ENCODE measurements around the gene NAA15. TPM values are rescaled to one million over a fixed set of nuclear protein-coding genes. Genes with fewer than 3 reads are reported as not detected.

NAA15 gene
- polyA plus RNA-seq, 1 of the 3 experiments (the other 2 are of a cell fraction), result 7.1 TPM

DNA sequence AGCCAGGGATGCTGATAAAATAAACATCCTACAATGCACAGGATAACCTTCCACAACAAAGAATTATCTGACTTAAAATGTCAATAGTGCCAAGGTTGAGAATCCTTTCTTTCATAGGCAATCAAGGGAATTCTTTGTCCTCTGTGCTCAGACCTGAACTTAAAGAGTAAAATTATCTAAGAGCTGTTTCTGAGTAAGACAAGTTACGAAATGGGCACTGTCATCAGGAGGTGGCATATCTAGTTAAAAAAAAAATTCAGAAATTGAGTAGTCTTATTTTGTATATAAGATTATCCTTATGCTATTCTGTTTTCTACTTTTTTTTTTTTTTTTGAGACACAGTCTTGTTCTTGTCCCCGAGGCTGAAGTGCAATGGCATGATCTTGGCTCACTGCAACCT is 149.3 kb downstream of the NAA15 start:
- no peak overlapping the region for H2AFZ ChIP-seq (ENCODE audit: low read depth)
- peaks cover 16% of the 10 kb centered on the region for H3F3A ChIP-seq (replicated peaks; ENCODE audit: insufficient read depth)
- POLR2A ChIA-PET, result no interaction called here
- TF ChIP-seq TCF12 (IDR thresholded peaks at IDR 0.05) (no peak), SMC3 (IDR thresholded peaks at IDR 0.05; ENCODE audit: low read depth, low read length) (no peak), RCOR1 (IDR thresholded peaks at IDR 0.05; ENCODE audit: low read length) (no peak), CTCF (IDR thresholded peaks at IDR 0.05) (no peak), TEAD4 (IDR thresholded peaks at IDR 0.05; ENCODE audit: borderline replicate concordance, insufficient read depth) (no peak), RFX5 (IDR thresholded peaks at IDR 0.05; ENCODE audit: low read length) (no peak), JUND (IDR thresholded peaks at IDR 0.05) (no peak), GATA2 (CRISPR knock-in tag; IDR thresholded peaks at IDR 0.05) (no peak)
- 0 out of 2 replicates have a peak, but pooled peaks cover 1% of the 10 kb centered on the region for H4K20me1 ChIP-seq (ENCODE audit: insufficient read depth)
- no peaks in the 10 kb centered on the region for H3K9me3 ChIP-seq
- H3K36me3 ChIP-seq (replicated peaks in 1 of 2; ENCODE audit: control insufficient read depth in 1 of 2, insufficient read depth in 2 of 2, low read length in 1 of 2), result peaks cover 0 to 12% of the 10 kb centered on the region in 2 experiments
- H3K27me3 ChIP-seq (ENCODE audit: insufficient read depth), result no peaks in the 10 kb centered on the region
- no peak overlapping the region for H3K4me3 ChIP-seq (ENCODE audit: low read depth in 2 of 2, low read length in 1 of 2)
- peaks cover 4 to 9% of the 10 kb centered on the region in 2 experiments; a peak in 3 of 4 replicates for H3K4me1 ChIP-seq (ENCODE audit: control insufficient read depth in 1 of 2, insufficient read depth in 2 of 2, low read depth in 1 of 2, low read length in 1 of 2)
- H3K9me2 ChIP-seq, result no peaks in the 10 kb centered on the region
- WGBS (ENCODE audit: low lambda C conversion rate), result 95% methylated on average over 2 of the region's 2 CpGs
- no peak overlapping the region for H3K9ac ChIP-seq
- H3K79me2 ChIP-seq (ENCODE audit: insufficient read depth), result peaks cover 33% of the 10 kb centered on the region
- H3K4me2 ChIP-seq, result no peak overlapping the region
- CTCF ChIA-PET, result interaction anchor here (0.7 kb wide), 1 partner anchor 207 kb away, joined by 3 read pairs; no protein-coding TSS in a partner anchor
- DNase-seq, result no peak
- H3K27ac ChIP-seq (ENCODE audit: low read depth in 2 of 2, low read length in 1 of 2), result no peak overlapping the region

GRCh38 chr4:139451997-139452396 is 150.7 kb downstream of the NAA15 start:
- peak overlapping the region; percentile 99 to 100; a peak in 3 of 4 replicates for H3K4me3 ChIP-seq (ENCODE audit: low read depth in 2 of 2, low read length in 1 of 2)
- peaks cover 14% of the 10 kb centered on the region; the same call in 1 of the 2 replicates for H4K20me1 ChIP-seq (ENCODE audit: insufficient read depth)
- H3K27me3 ChIP-seq (ENCODE audit: insufficient read depth), result no peaks in the 10 kb centered on the region
- peak overlapping the region; percentile 75 for H3K9ac ChIP-seq
- TF ChIP-seq EP300 (IDR thresholded peaks at IDR 0.05; ENCODE audit: borderline replicate concordance in 1 of 2, low read depth in 1 of 2, low read length in 1 of 2), result no peak
- peaks cover 19% of the 10 kb centered on the region for H3F3A ChIP-seq (replicated peaks; ENCODE audit: insufficient read depth)
- peaks cover 0 to 12% of the 10 kb centered on the region in 2 experiments for H3K36me3 ChIP-seq (replicated peaks in 1 of 2; ENCODE audit: control insufficient read depth in 1 of 2, insufficient read depth in 2 of 2, low read length in 1 of 2)
- peak overlapping the region; percentile 76 for H3K4me2 ChIP-seq
- no peaks in the 10 kb centered on the region for H3K9me2 ChIP-seq
- peak overlapping the region in 1 of 2 experiments; percentile 88; a peak in 3 of 4 replicates for H3K27ac ChIP-seq (ENCODE audit: low read depth in 2 of 2, low read length in 1 of 2)
- 97% methylated on average over 1 of the region's 1 CpG for WGBS (ENCODE audit: low lambda C conversion rate)
- ChIA-PET CTCF (interaction anchor here (0.6 to 0.7 kb wide), 2 partner anchors 21 to 331 kb away, joined by 3 read pairs; no protein-coding TSS in a partner anchor), POLR2A (no interaction called here)
- no peak overlapping the region for H2AFZ ChIP-seq (ENCODE audit: low read depth)
- peaks cover 14 to 17% of the 10 kb centered on the region in 2 experiments; a peak in 3 of 4 replicates for H3K4me1 ChIP-seq (ENCODE audit: control insufficient read depth in 1 of 2, insufficient read depth in 2 of 2, low read depth in 1 of 2, low read length in 1 of 2)
- no peak for DNase-seq
- no peaks in the 10 kb centered on the region for H3K9me3 ChIP-seq
- H3K79me2 ChIP-seq (ENCODE audit: insufficient read depth), result peaks cover 47% of the 10 kb centered on the region

GRCh38 chr4:139453041-139453370 is 151.7 kb downstream of the NAA15 start:
- H3K27ac ChIP-seq (ENCODE audit: low read depth in 2 of 2, low read length in 1 of 2), result peak overlapping the region; percentile 88 to 96
- no peaks in the 10 kb centered on the region for H3K9me2 ChIP-seq
- peak overlapping the region; percentile 80 for H2AFZ ChIP-seq (ENCODE audit: low read depth)
- H3K79me2 ChIP-seq (ENCODE audit: insufficient read depth), result peaks cover 58% of the 10 kb centered on the region
- CTCF ChIA-PET, result interaction anchor here (0.9 to 1.7 kb wide), 5 partner anchors 8 to 423 kb away, joined by 3 to 6 read pairs (median 3); no protein-coding TSS in a partner anchor
- H3K4me3 ChIP-seq (ENCODE audit: low read depth in 2 of 2, low read length in 1 of 2), result peak overlapping the region; percentile 99 to 100
- H3K4me1 ChIP-seq (ENCODE audit: control insufficient read depth in 1 of 2, insufficient read depth in 2 of 2, low read depth in 1 of 2, low read length in 1 of 2), result peaks cover 14 to 17% of the 10 kb centered on the region in 2 experiments; a peak in 3 of 4 replicates
- DNase-seq, result no peak
- peaks cover 0 to 12% of the 10 kb centered on the region in 2 experiments for H3K36me3 ChIP-seq (replicated peaks in 1 of 2; ENCODE audit: control insufficient read depth in 1 of 2, insufficient read depth in 2 of 2, low read length in 1 of 2)
- H3K4me2 ChIP-seq, result peak overlapping the region; percentile 76
- no peaks in the 10 kb centered on the region for H3K27me3 ChIP-seq (ENCODE audit: insufficient read depth)
- no peaks in the 10 kb centered on the region for H3K9me3 ChIP-seq
- peaks cover 23% of the 10 kb centered on the region; the same call in 1 of the 2 replicates for H4K20me1 ChIP-seq (ENCODE audit: insufficient read depth)
- H3F3A ChIP-seq (replicated peaks; ENCODE audit: insufficient read depth), result peaks cover 24% of the 10 kb centered on the region
- POLR2A ChIA-PET, result interaction anchor here (0.6 to 1.6 kb wide), 7 partner anchors 9 to 551 kb away, joined by 3 to 11 read pairs (median 3); partner anchors contain the start of gene SETD7
- WGBS (ENCODE audit: low lambda C conversion rate), result under 1% methylated on average over 8 of the region's 15 CpGs
- peak overlapping the region; percentile 75 for H3K9ac ChIP-seq
- TF ChIP-seq MXI1 (IDR thresholded peaks at IDR 0.05; ENCODE audit: low read depth, low read length), result peak; percentile 26; the same call in 1 of the 2 replicates
- TF ChIP-seq SMC3 (IDR thresholded peaks at IDR 0.05; ENCODE audit: low read depth, low read length), result no peak
- no peak for TF ChIP-seq MEF2A (IDR thresholded peaks at IDR 0.05; ENCODE audit: borderline replicate concordance, low read depth)
- TF ChIP-seq, protein P1, sequence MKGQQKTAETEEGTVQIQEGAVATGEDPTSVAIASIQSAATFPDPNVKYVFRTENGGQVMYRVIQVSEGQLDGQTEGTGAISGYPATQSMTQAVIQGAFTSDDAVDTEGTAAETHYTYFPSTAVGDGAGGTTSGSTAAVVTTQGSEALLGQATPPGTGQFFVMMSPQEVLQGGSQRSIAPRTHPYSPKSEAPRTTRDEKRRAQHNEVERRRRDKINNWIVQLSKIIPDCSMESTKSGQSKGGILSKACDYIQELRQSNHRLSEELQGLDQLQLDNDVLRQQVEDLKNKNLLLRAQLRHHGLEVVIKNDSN (IDR thresholded peaks at IDR 0.05; ENCODE audit: borderline replicate concordance, low read depth), result no peak
- TF ChIP-seq, protein P2, sequence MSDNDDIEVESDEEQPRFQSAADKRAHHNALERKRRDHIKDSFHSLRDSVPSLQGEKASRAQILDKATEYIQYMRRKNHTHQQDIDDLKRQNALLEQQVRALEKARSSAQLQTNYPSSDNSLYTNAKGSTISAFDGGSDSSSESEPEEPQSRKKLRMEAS (IDR thresholded peaks at IDR 0.05; ENCODE audit: low read depth), result no peak
- TF ChIP-seq, protein P3, sequence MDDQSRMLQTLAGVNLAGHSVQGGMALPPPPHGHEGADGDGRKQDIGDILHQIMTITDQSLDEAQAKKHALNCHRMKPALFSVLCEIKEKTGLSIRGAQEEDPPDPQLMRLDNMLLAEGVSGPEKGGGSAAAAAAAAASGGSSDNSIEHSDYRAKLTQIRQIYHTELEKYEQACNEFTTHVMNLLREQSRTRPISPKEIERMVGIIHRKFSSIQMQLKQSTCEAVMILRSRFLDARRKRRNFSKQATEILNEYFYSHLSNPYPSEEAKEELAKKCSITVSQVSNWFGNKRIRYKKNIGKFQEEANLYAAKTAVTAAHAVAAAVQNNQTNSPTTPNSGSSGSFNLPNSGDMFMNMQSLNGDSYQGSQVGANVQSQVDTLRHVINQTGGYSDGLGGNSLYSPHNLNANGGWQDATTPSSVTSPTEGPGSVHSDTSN (IDR thresholded peaks at IDR 0.05), result no peak
- no peak for TF ChIP-seq TCF12 (IDR thresholded peaks at IDR 0.05)
- no peak for TF ChIP-seq NRF1 (IDR thresholded peaks at IDR 0.05; ENCODE audit: low read depth, low read length)
- TF ChIP-seq, protein P4, sequence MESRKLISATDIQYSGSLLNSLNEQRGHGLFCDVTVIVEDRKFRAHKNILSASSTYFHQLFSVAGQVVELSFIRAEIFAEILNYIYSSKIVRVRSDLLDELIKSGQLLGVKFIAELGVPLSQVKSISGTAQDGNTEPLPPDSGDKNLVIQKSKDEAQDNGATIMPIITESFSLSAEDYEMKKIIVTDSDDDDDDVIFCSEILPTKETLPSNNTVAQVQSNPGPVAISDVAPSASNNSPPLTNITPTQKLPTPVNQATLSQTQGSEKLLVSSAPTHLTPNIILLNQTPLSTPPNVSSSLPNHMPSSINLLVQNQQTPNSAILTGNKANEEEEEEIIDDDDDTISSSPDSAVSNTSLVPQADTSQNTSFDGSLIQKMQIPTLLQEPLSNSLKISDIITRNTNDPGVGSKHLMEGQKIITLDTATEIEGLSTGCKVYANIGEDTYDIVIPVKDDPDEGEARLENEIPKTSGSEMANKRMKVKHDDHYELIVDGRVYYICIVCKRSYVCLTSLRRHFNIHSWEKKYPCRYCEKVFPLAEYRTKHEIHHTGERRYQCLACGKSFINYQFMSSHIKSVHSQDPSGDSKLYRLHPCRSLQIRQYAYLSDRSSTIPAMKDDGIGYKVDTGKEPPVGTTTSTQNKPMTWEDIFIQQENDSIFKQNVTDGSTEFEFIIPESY (IDR thresholded peaks at IDR 0.05; ENCODE audit: borderline replicate concordance, low read depth), result no peak

All from SK-N-SH (cell line).